PC-9 (cell line): ENCODE measurements around the gene INTS1. TPM values are rescaled to one million over a fixed set of nuclear protein-coding genes. Genes with fewer than 3 reads are reported as not detected.

Source experiments
- BruUV-seq: library from RNA; stranded (reverse); fragments of 400-500 nt; replicated peaks from 2 replicates; lab custom pipeline; 2021; lab: Mats Ljungman, UMichigan
- CTCF ChIA-PET: fragments of 300-600 bp; sonication (Branson Sonifier 250); formaldehyde crosslinking; loops from one replicate; lab custom pipeline; 2022; ENCODE audit warnings: antibody characterized with exemption; lab: Charles Lee
- POLR2A ChIA-PET: fragments of 300-600 bp; sonication (Branson Sonifier 250); formaldehyde crosslinking; loops from one replicate; lab custom pipeline; 2022; ENCODE audit warnings: antibody characterized with exemption; ENCODE audit not compliant: unreplicated experiment; lab: Charles Lee
- DNase-seq, 2 experiments: peaks; one replicate each; pipeline versions ENCODE4 v3.0.0 to v3.0.0-alpha.2; 2015 to 2022; ENCODE audit warnings: mixed read lengths in 1 of 2
- H2AFZ ChIP-seq: fragments of 200-600 bp; sonication (generic); 2 replicates; pipeline ENCODE4 v1.8.1; 2017; ENCODE audit warnings: antibody characterized with exemption
- H3F3A ChIP-seq: fragments of 200-600 bp; sonication (generic); 2 replicates; pipeline ENCODE4 v1.8.1; 2017; ENCODE audit warnings: antibody characterized with exemption, mild to moderate bottlenecking, low read depth; ENCODE audit not compliant: insufficient read depth
- H3K27ac ChIP-seq: fragments of 200-600 bp; sonication (generic); 2 replicates; pipeline ENCODE4 v1.6.1; 2016; ENCODE audit warnings: mixed run types
- H3K27me3 ChIP-seq: fragments of 200-600 bp; sonication (generic); 2 replicates; pipeline ENCODE4 v1.6.1; 2016; ENCODE audit warnings: low read depth, mixed run types; ENCODE audit not compliant: insufficient read depth
- H3K36me3 ChIP-seq: fragments of 200-600 bp; sonication (generic); 2 replicates; pipeline ENCODE4 v1.6.1; 2016; ENCODE audit warnings: low read depth, mixed run types
- H3K4me1 ChIP-seq: fragments of 200-600 bp; sonication (generic); replicated peaks from 2 replicates; pipeline ENCODE4 v1.6.1; 2016; ENCODE audit warnings: mixed run types; ENCODE audit not compliant: insufficient read depth
- H3K4me2 ChIP-seq: fragments of 200-600 bp; sonication (generic); 2 replicates; pipeline ENCODE4 v1.6.1; 2017; ENCODE audit warnings: mixed run types
- H3K4me3 ChIP-seq: fragments of 200-600 bp; sonication (generic); 2 replicates; pipeline ENCODE4 v1.6.1; 2016; ENCODE audit warnings: mixed run types
- H3K79me2 ChIP-seq: fragments of 200-600 bp; sonication (generic); 2 replicates; pipeline ENCODE4 v1.6.1; 2017; ENCODE audit warnings: low read depth, mixed run types
- H3K9me2 ChIP-seq: fragments of 200-600 bp; sonication (generic); 2 replicates; pipeline ENCODE4 v1.8.1; 2017; ENCODE audit warnings: mild to moderate bottlenecking; ENCODE audit not compliant: insufficient read depth
- H3K9me3 ChIP-seq: fragments of 200-600 bp; sonication (generic); 2 replicates; pipeline ENCODE4 v1.8.1; 2016; ENCODE audit warnings: low read depth; ENCODE audit not compliant: insufficient read depth
- H4K20me1 ChIP-seq: fragments of 200-600 bp; sonication (generic); 2 replicates; pipeline ENCODE4 v1.8.1; 2017; ENCODE audit not compliant: insufficient read depth
- EZH2 ChIP-seq: fragments of 200-600 bp; sonication (generic); IDR thresholded peaks from 2 replicates; pipeline ENCODE4 v1.8.0; 2017; ENCODE audit warnings: antibody characterized with exemption, low read depth
- intact Hi-C: fragments of 100-400 bp; cut with micrococcal nuclease; formaldehyde crosslinking; loops from one replicate; pipeline ENCODE4 v1.10.0; 2022; ENCODE audit not compliant: unreplicated experiment
- total RNA-seq: library from RNA; stranded (reverse); gene quantifications from 2 replicates; pipeline ENCODE4 v1.2.3, GENCODE V29; 2021
- TF ChIP-seq, protein P1 (sequence below): fragments of 200-600 bp; sonication (generic); conservative IDR thresholded peaks from 2 replicates; pipeline ENCODE4 v1.6.1; 2017; ENCODE audit warnings: mixed run types, antibody characterized with exemption, mild to moderate bottlenecking, moderate library complexity

The INTS1 gene
- total RNA-seq, 1 experiment from 2014 or later: 124 TPM

DNA sequence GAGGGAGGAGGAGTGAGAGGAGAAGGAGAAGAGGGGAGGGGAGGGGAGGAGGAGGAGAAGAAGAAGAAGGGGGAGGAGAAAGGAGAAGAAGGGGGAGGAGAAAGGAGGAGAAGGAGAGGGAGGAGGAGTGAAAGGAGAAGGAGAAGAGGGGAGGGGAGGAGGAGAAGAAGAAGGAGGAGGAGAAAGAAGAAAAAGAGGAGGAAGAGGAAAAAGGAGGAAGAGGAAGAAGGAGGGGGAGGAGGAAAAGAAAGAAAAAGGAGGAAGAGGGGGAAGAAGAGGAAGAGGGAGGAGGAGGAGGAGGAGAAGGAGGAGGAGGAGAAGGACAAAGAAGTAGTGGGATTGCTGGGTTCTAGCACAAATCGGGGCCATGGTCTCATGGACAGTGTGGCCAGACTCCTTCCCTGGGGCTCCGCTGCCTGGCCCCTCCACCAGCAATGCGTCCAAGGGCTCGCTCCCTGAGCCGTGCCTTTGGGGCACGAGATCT is 22.1 kb upstream of the INTS1 start:
- BruUV-seq: no TSS peak
- no peak for DNase-seq

DNA sequence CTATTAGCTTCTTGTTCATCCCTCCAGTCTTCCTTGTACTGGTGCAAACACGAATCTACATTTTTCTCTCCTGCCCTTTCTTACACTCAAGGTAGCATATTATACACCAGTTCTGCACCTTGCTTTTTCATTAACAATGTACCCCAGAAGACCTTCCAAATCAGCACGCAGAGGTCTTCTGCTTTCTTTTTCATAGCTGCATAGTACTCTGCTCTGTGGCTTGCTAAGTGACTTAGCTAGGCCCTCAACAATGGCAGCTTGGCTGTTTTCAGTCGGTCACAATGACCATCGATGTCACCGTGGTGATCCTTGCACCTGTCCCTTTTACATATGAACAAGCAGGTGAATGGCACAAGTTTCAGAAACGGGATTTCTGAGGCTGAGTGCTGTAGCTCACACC is 21.2 kb upstream of the INTS1 start:
- ChIA-PET CTCF (no interaction called here), POLR2A (interaction anchor here (0.6 kb wide), 1 partner anchor 10 kb away, joined by 9 read pairs; no protein-coding TSS in a partner anchor)
- no peak overlapping the region for H3K27ac ChIP-seq
- TF ChIP-seq, protein P1, sequence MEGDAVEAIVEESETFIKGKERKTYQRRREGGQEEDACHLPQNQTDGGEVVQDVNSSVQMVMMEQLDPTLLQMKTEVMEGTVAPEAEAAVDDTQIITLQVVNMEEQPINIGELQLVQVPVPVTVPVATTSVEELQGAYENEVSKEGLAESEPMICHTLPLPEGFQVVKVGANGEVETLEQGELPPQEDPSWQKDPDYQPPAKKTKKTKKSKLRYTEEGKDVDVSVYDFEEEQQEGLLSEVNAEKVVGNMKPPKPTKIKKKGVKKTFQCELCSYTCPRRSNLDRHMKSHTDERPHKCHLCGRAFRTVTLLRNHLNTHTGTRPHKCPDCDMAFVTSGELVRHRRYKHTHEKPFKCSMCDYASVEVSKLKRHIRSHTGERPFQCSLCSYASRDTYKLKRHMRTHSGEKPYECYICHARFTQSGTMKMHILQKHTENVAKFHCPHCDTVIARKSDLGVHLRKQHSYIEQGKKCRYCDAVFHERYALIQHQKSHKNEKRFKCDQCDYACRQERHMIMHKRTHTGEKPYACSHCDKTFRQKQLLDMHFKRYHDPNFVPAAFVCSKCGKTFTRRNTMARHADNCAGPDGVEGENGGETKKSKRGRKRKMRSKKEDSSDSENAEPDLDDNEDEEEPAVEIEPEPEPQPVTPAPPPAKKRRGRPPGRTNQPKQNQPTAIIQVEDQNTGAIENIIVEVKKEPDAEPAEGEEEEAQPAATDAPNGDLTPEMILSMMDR: no peak
- TF ChIP-seq EZH2: no peak
- no peak overlapping the region for H3K4me2 ChIP-seq
- BruUV-seq: no TSS peak
- no peak overlapping the region for H2AFZ ChIP-seq
- intact Hi-C loops: no loop called here
- H3K36me3 ChIP-seq: no peaks in the 10 kb centered on the region
- no peaks in the 10 kb centered on the region for H4K20me1 ChIP-seq
- no peaks in the 10 kb centered on the region for H3K9me2 ChIP-seq
- H3F3A ChIP-seq: peaks cover 31% of the 10 kb centered on the region
- 0 out of 2 replicates have a peak, but pooled peaks cover 4% of the 10 kb centered on the region for H3K79me2 ChIP-seq
- H3K4me1 ChIP-seq: peaks cover 9% of the 10 kb centered on the region
- H3K9me3 ChIP-seq: no peaks in the 10 kb centered on the region
- DNase-seq: no peak
- H3K4me3 ChIP-seq: no peak overlapping the region
- H3K27me3 ChIP-seq: 0 out of 2 replicates have a peak, but pooled peaks cover 8% of the 10 kb centered on the region

More for the DNA sequence above, 22.1 kb upstream of the INTS1 start:
- peaks cover 6% of the 10 kb centered on the region for H3K79me2 ChIP-seq
- TF ChIP-seq, protein P1: no peak
- no peak for TF ChIP-seq EZH2
- CTCF ChIA-PET: no interaction called here
- intact Hi-C loops: no loop called here
- no peaks in the 10 kb centered on the region for H3K9me3 ChIP-seq
- no peak overlapping the region for H3K27ac ChIP-seq
- no peak overlapping the region for H3K4me2 ChIP-seq
- H4K20me1 ChIP-seq: peaks cover under 1% of the 10 kb centered on the region; the same call in 1 of the 2 replicates
- no peaks in the 10 kb centered on the region for H3K9me2 ChIP-seq
- 0 out of 2 replicates have a peak, but pooled peaks cover 8% of the 10 kb centered on the region for H3K27me3 ChIP-seq
- H3K36me3 ChIP-seq: no peaks in the 10 kb centered on the region
- peaks cover 4% of the 10 kb centered on the region; the same call in 1 of the 2 replicates for H3K4me1 ChIP-seq
- H2AFZ ChIP-seq: no peak overlapping the region
- POLR2A ChIA-PET: no interaction called here
- H3K4me3 ChIP-seq: no peak overlapping the region
- peaks cover 26% of the 10 kb centered on the region for H3F3A ChIP-seq

DNA sequence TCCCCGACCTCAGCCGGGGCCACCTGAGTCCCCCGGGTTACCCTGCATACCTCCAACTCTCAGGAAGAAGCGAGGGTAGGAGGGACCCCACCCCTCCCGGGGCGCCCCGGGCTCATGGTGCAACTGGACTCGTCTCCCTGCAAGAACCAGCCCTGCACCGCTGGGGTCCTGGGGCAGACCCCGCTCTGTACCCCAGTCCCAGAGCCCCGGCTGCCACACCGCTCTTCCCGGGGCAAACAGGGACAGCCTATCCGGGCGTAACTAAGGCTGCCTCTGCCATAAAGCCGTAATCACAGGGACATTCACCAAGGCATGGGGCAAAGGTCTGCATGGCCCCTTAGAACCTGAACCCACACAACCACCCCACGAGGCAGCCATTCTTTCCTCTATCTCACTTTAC is 19.7 kb upstream of the INTS1 start:
- intact Hi-C loops: no loop called here
- POLR2A ChIA-PET: no interaction called here
- Histone ChIP-seq H3F3A (peaks cover 44% of the 10 kb centered on the region), H3K36me3 (no peaks in the 10 kb centered on the region), H3K27me3 (0 out of 2 replicates have a peak, but pooled peaks cover 8% of the 10 kb centered on the region), H3K4me3 (no peak overlapping the region), H4K20me1 (no peaks in the 10 kb centered on the region), H2AFZ (no peak overlapping the region), H3K4me1 (peaks cover 17% of the 10 kb centered on the region), H3K9me2 (no peaks in the 10 kb centered on the region), H3K4me2 (no peak overlapping the region), H3K9me3 (no peaks in the 10 kb centered on the region; the same call in 1 of the 2 replicates), H3K79me2 (no peaks in the 10 kb centered on the region), H3K27ac (no peak overlapping the region)
- TF ChIP-seq EZH2: no peak
- TF ChIP-seq, protein P1: no peak
- CTCF ChIA-PET: no interaction called here
- no peak for DNase-seq
- BruUV-seq: no TSS peak
